SU-DHL-6 (cell line): ENCODE measurements around the gene SART3.

Experiments used
- EZH2phosphoT487 ChIP-seq: fragments of 200-600 bp; sonication (generic), shearing (Covaris generic); conservative IDR thresholded peaks from 2 replicates; pipeline ENCODE4 v1.6.1; 2018; ENCODE audit warnings: mild to moderate bottlenecking, antibody characterized with exemption, low read length, moderate library complexity, mixed read lengths
- TF ChIP-seq, protein P1 (sequence below): fragments of 200-600 bp; sonication (generic); IDR thresholded peaks from one replicate; pipeline ENCODE4 v1.5.1; 2017; ENCODE audit warnings: antibody characterized with exemption, mild to moderate bottlenecking, low read length, moderate library complexity; ENCODE audit not compliant: insufficient read depth, poor library complexity, severe bottlenecking

GRCh38 chr12:108548954-108549521, 11.9 kb downstream of the SART3 start:
- TF ChIP-seq, protein P1, sequence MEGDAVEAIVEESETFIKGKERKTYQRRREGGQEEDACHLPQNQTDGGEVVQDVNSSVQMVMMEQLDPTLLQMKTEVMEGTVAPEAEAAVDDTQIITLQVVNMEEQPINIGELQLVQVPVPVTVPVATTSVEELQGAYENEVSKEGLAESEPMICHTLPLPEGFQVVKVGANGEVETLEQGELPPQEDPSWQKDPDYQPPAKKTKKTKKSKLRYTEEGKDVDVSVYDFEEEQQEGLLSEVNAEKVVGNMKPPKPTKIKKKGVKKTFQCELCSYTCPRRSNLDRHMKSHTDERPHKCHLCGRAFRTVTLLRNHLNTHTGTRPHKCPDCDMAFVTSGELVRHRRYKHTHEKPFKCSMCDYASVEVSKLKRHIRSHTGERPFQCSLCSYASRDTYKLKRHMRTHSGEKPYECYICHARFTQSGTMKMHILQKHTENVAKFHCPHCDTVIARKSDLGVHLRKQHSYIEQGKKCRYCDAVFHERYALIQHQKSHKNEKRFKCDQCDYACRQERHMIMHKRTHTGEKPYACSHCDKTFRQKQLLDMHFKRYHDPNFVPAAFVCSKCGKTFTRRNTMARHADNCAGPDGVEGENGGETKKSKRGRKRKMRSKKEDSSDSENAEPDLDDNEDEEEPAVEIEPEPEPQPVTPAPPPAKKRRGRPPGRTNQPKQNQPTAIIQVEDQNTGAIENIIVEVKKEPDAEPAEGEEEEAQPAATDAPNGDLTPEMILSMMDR = no peak
- no peak for TF ChIP-seq EZH2phosphoT487
